T-helper 1 cell (primary cell): ENCODE measurements around the gene ENAH.

Experiments used
- DNase-seq, 5 donors: peaks; one replicate each; pipeline ENCODE4 v3.0.0-alpha.2; 2012 to 2020

The ENAH gene

DNA sequence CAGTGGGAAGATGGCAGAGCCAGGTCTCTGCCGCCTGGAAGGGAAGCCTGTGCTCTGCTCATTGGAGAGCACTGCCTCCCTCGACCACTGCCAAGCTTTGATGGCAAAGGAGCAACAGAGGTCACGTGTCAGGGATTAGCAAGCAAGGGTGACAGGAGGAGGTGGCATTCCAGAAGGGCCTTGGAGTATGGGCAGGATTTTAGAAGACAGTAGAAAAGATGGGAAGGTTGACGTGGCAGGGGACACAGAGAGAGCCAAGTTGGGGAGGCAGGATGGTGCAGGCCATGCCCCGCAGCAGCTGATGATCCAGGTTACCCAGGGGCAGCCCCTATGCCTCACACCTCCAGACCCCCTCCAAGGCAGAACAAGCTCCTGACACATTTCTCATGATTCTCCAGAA is 203.1 kb downstream of the ENAH start:
- DNase-seq, result no peak

DNA sequence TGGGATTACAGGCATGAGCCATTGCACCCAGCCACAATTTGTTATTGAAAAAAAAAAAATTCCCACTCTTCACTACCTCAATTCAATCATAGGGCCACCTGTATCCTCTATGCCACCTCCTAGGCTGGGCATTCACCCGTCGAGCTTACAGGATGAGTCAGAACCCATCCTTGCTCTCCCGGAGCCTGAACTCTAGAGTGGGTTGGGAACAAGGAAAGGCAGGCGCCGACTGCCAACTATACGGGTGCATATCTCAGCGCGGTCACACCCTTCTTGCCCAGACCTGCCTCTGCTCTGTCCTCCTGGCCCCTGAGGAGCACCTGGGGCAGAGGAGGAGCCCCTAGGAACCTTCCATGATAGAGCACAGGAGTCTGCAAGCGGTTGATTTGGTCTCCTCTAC is 203.7 kb downstream of the ENAH start:
- no peak for DNase-seq

DNA sequence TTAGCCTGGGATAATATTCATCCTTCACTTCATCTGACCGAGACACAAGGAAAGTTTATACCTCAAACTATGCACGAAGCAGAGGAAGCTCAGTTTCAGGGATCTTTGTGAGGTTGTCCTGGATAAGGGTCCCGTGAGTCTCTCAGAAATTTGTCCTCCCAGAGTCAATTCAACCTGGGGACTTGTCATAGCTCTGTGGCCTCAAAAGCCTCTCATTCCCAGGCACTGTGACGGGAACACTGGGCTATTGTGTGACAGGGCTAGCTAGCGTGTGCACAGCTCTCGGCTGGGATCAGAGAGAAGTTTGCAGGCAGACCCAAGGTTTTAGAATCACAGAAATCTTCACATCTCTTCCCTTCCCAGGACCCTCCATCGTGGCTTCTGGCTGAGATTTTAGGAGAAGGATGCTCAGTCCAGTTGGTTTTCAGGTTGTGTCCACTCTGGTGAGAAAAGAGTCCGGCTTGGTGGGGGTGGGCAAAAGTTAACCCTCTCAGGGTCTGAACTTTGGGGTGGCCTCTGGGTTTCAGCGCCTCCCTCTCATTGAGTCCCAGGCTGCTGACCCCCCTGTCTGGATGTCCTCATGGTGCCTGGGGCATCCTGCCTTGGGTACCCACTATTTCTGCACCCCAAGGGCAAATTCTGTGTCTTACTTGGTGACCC is 204.6 kb downstream of the ENAH start:
- DNase-seq, result no peak

DNA sequence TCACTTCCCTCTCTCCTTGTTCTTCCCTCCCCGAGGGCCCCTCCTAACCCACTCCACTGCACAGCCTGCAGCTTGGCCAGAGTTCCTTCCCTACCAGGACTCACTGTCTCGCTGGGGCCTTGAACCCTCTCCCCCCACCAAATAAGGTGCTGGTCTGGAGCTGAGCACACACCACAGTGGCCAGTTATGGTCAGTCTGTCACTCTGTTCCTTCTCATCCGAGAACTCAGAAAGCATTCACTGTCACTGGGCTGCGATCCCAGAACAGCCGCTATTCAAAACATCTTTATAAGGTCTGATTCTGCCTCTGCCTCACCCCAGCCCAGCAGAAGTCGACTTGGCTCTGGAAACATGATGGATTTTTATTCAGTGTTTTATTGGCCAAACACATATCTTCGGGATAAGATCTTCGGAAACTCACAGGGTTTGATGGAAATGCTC is 205.3 kb downstream of the ENAH start:
- no peak for DNase-seq

DNA sequence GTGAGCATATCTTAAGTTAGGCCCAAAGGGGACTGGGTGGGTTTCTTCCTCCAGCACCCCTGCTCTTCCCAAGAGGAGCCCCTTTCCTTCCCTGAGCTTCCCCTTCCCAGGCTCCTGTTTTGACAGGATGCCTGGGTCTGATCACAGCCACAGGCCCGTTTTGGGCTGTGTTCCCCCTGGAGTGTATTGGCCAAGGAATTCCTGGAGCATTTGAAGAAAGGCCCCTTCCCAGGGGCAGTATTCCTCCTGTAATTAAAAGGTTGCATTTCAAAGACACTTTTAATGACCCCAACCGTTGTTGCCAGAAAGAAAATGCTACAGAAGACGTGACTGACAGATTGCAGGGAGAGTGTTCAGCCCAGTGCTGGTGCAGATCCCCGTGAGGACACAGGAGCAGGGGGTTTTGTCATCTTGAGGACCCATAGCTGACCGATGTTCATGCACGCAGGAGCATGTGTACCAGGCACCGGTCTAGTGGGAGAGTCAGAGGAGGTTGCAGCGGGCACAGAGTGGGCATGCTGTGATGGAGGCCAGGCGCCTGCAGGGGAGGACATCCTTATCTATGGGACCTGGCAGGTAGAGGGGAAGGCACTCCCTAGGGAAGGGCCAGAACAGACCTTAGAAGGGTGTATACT is 205.8 kb downstream of the ENAH start:
- no peak for DNase-seq

DNA sequence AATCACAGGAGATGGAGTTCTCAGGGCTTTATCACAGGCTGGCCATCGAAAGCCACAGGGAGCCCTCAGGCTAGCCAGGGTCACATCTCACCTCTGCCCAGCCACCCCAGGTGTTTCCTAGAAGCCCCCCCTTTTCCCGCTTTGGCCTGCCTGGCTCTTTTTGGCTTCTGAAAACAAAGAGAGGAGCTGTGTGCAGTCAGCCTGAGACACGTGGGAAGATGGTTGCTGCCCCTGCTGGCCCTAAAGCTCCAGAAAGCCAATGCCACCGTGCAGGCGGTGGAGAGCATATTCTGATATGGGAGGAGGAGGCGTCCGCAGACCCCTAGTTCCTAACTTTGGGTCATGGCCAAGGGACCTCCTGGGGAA is 206.3 kb downstream of the ENAH start:
- DNase-seq, result no peak

DNA sequence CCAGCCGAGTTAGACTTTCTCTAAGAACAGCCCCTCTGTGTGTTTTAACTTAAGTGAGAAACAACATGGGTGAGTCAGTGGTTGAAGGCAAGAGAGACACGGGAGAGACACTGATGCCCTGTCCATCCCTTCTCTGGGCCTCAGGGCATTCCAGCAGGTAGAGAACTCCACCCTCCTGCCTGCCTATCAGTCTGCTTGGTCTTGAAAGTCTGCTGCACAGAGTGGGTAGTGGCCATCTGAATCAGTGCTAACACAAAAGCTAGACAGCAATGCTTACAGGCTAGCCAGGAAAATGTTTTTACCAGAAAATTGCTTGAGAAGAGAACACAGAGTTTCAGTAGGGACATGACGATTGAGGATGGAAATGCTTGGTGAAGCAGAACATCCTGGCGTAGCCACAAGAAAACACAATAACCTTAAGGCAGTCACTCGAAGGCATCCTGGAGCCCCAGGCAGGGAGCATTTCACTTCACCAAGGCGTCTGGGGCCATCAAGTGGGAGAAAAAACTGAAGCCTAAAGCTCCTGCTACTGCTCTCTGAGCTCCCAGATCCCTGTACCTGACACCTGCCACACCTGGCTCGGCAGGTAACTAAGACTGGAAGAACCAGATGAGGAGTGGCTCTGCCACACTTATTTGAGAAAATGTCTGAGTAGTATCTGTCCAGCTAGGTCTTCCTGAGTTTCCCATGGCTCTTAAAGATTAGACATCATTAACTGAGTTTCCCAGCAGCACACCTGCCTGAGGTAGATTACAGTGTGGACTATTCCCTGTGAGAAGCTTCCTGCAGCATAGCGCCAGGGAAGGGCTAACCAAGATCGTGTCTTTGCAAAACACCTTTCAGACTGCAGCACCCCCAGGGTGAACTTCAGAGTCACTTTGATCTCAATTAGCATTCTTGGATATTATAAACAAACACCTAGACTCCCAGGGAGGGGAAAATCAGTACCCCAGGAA is 207.0 kb downstream of the ENAH start:
- DNase-seq, result peak in 1 of 5 donors; percentile 60

DNA sequence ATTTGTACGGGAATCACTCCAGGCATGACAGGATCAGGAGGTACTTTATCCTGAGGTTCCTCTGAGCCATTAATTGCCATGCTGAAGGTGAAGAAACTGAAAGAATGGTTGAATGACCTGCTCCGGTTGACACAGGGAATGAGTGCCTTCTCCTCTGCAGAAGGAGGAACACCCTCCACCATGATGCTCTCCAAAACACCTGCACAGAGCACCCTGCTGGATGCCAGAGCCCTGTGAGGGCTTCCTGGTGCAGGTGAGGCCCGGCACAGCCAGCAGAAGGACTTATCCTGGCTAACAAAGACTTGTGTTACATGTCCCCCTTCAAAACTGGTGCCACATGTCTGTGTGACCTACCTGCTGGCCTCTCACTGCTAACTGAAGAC is 210.8 kb downstream of the ENAH start:
- no peak for DNase-seq

DNA sequence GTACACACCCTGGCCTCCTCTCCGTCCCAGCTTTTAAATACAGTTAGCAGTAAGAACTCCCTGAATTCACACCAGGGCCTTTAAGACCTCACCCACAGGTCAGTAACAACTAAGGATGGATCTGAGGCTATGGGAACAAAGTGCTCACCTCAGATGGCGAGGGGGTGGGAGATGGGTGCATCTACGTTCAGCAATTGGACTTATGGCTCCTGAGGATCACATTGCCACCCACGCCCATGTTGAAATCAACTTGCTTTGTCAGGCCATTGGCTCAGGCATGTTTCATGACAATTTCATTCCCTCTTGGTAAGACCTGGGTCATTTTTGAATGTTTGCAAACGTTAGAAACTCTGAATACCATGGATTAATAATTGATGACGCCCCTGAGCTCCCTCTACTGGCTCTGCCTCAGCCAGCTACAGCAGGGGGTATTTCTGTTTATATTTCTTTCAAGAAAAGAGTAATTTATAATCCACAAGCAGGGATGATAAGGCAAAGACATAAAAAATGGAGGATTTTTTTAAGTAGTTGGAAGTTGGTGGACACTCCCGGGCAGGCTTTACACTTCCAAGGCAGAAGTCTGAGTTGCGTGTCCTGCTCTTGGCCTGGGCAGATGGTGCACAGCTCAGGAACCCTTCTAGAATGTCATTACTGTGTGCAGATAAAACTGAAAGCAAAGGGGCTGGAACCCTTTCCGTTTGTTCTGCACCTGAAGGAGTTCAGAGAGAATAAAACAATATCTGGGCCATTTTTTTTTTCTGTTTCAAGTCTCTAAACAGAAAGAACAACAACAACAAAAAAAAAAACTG is 211.4 kb downstream of the ENAH start:
- peak in 1 of 5 donors; percentile 43 for DNase-seq

DNA sequence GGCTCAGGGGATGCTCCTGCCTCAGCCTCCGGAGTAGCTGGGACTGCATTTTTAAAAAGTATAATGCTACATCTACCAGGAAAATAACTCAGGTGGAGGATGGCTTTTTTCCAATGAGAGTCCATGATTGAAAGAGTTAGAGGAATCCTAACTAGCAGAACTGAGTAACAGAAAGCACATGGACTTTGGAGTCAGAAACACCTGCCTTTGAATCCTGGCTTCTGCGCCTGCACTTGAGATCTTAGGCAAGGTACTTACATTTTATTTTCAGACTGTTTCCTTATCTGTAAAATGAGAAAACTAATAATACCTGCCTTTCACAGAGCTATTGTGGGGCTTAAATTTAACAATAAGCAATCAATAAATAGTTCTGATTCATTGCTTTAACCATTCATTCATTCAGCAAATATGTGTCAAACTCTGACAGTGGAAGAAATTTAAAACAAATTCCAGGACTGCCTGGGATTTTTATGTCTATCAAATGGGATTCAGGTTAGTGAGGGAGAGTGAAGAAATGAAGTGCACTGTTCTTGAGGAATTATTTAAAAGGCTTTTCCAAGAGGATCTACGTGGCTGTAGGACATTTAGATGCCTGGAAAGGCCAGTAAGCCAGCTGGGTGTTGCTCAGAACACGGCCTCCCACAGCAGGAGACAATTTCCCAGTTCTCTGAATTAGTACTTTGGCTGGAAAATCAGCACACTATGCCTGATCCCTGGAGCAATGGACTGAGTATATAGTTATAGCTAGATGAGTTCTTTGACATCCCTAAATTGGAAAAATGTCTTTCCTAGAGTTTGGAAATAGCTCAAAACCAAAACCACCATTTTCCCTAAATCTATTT is 212.3 kb downstream of the ENAH start:
- DNase-seq, result no peak

DNA sequence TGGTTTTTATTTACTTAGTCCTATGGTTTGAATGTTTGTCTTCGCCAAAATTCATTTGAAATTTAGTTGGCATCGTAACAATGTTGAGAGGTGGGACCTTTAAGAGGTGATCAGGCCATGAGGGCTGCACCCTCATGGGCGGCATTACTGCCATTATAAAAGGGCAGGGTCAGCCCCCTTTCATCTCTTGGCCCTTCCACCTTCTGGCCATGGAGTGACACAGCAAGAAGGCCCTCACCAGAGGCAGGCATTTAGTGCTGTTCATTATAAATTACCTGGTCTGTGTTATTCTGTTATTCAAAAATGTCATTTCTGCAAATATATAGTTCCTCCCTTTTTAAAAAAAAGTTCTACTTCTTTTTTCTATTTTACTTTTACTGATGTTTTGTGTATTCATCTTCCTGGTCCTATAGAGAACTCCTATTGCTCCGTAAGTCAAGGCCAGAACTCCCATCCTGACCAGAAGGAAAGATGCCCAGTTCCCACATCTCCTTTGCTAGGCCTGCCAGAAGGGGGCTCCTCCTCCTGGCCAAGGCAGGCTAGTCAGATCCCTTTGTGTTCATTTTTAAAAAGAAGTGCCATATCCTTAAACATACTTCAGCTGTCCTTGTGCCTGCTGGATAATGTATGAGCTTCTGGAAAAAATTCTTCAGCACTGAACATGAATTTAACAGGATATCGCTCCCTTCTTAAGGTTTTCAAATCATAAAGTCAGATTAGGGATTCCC is 215.0 kb downstream of the ENAH start:
- no peak for DNase-seq
